SK-N-SH (cell line): ENCODE measurements around the gene PTRH2. TPM values are rescaled to one million over a fixed set of nuclear protein-coding genes. Genes with fewer than 3 reads are reported as not detected.

Experiments used
- CTCF ChIA-PET: fragments of 300-600, 350-600 bp; formaldehyde crosslinking; extraction: SDS; loops from one replicate; lab custom pipeline; 2021; lab: Yijun Ruan, JAX
- POLR2A ChIA-PET: fragments of 350-600 bp; sonication (Branson Sonifier 250); formaldehyde crosslinking; extraction: SDS; loops from one replicate; lab custom pipeline; 2020; ENCODE audit warnings: antibody characterized with exemption, inconsistent platforms; lab: Yijun Ruan, JAX
- DNase-seq: peaks from one replicate; pipeline ENCODE4 v3.0.0; 2012
- H2AFZ ChIP-seq: fragments of 200-600 bp; sonication (generic); 2 replicates; pipeline ENCODE4 v1.8.1; 2016; ENCODE audit warnings: antibody characterized with exemption, mild to moderate bottlenecking, low read depth
- H3F3A ChIP-seq: fragments of 200-600 bp; sonication (generic); replicated peaks from 2 replicates; pipeline ENCODE3; 2016; ENCODE audit warnings: antibody characterized with exemption, mild to moderate bottlenecking; ENCODE audit not compliant: insufficient read depth
- H3K27ac ChIP-seq, 2 experiments: fragments of 200-500 bp in 1 of 2; fragments of 200-600 bp in 1 of 2; sonication (Bioruptor generic) in 1 of 2; sonication (generic), shearing (Covaris generic) in 1 of 2; 2 replicates each; pipeline versions ENCODE4 v1.5.1 to v1.6.1; 2014 to 2016; ENCODE audit warnings: low read depth in 2 of 2, inconsistent platforms in 1 of 2, low read length in 1 of 2, mild to moderate bottlenecking in 1 of 2, mixed read lengths in 1 of 2
- H3K27me3 ChIP-seq: fragments of 200-600 bp; sonication (generic), shearing (Covaris generic); 2 replicates; pipeline ENCODE4 v1.6.1; 2016; ENCODE audit warnings: mixed run types; ENCODE audit not compliant: insufficient read depth
- H3K36me3 ChIP-seq, 2 experiments: fragments of 200-500 bp in 1 of 2; fragments of 200-600 bp in 1 of 2; sonication (Bioruptor generic) in 1 of 2; sonication (generic) in 1 of 2; replicated peaks in 1 of 2; 2 replicates each; pipeline versions ENCODE3 to v1.5.1; 2014 to 2016; ENCODE audit warnings: low read length in 1 of 2, mild to moderate bottlenecking in 1 of 2; ENCODE audit not compliant: insufficient read depth in 2 of 2, control insufficient read depth in 1 of 2
- H3K4me1 ChIP-seq, 2 experiments: fragments of 200-500 bp in 1 of 2; fragments of 200-600 bp in 1 of 2; sonication (Bioruptor generic) in 1 of 2; sonication (generic), shearing (Covaris generic) in 1 of 2; 2 replicates each; pipeline versions ENCODE4 v1.5.1 to v1.6.1; 2014 to 2016; ENCODE audit warnings: low read depth in 1 of 2, low read length in 1 of 2, mixed run types in 1 of 2; ENCODE audit not compliant: insufficient read depth in 2 of 2, control insufficient read depth in 1 of 2
- H3K4me2 ChIP-seq: fragments of 200-600 bp; sonication (generic), shearing (Covaris generic); 2 replicates; pipeline ENCODE4 v1.6.1; 2017; ENCODE audit warnings: mixed run types
- H3K4me3 ChIP-seq, 2 experiments: fragments of 200-500 bp in 1 of 2; fragments of 200-600 bp in 1 of 2; sonication (Bioruptor generic) in 1 of 2; sonication (generic), shearing (Covaris generic) in 1 of 2; 2 replicates each; pipeline versions ENCODE4 v1.5.1 to v1.8.1; 2014 to 2016; ENCODE audit warnings: low read depth in 2 of 2, inconsistent platforms in 1 of 2, low read length in 1 of 2, mild to moderate bottlenecking in 1 of 2, mixed read lengths in 1 of 2, moderate library complexity in 1 of 2
- H3K79me2 ChIP-seq: fragments of 200-600 bp; sonication (generic); 2 replicates; pipeline ENCODE4 v1.8.1; 2017; ENCODE audit warnings: mild to moderate bottlenecking; ENCODE audit not compliant: insufficient read depth
- H3K9ac ChIP-seq: fragments of 200-600 bp; sonication (generic); 2 replicates; pipeline ENCODE4 v1.6.1; 2017; ENCODE audit warnings: mixed run types
- H3K9me2 ChIP-seq: fragments of 200-600 bp; sonication (generic); 2 replicates; pipeline ENCODE4 v1.6.1; 2017; ENCODE audit warnings: mixed run types
- H3K9me3 ChIP-seq: fragments of 200-600 bp; sonication (generic); 2 replicates; pipeline ENCODE4 v1.6.1; 2017; ENCODE audit warnings: mixed run types, mild to moderate bottlenecking, moderate library complexity
- H4K20me1 ChIP-seq: fragments of 200-600 bp; sonication (generic); 2 replicates; pipeline ENCODE4 v1.6.1; 2017; ENCODE audit warnings: mild to moderate bottlenecking, mixed run types; ENCODE audit not compliant: insufficient read depth
- ELF1 ChIP-seq: IDR thresholded peaks from 2 replicates; pipeline ENCODE4 v1.4.0; 2012
- EP300 ChIP-seq, 2 experiments: IDR thresholded peaks; 2 replicates each; pipeline versions ENCODE4 v1.4.0 to v1.6.1; 2012; ENCODE audit warnings: borderline replicate concordance in 1 of 2, low read depth in 1 of 2, low read length in 1 of 2
- EZH2phosphoT487 ChIP-seq: fragments of 200-600 bp; sonication (generic); IDR thresholded peaks from 2 replicates; pipeline ENCODE4 v1.6.1; 2017; ENCODE audit warnings: low read depth, mixed run types, mild to moderate bottlenecking, antibody characterized with exemption, moderate library complexity, borderline replicate concordance
- FOSL2 ChIP-seq: IDR thresholded peaks from 2 replicates; pipeline ENCODE4 v1.4.0; 2012; ENCODE audit warnings: low read depth, mild to moderate bottlenecking, moderate library complexity, borderline replicate concordance
- FOXM1 ChIP-seq: IDR thresholded peaks from 2 replicates; pipeline ENCODE4 v1.4.0; 2012; ENCODE audit warnings: low read depth, mild to moderate bottlenecking
- GABPA ChIP-seq: IDR thresholded peaks from 2 replicates; pipeline ENCODE4 v1.4.0; 2012; ENCODE audit warnings: low read depth, mild to moderate bottlenecking
- GATA2 ChIP-seq: sonication (generic); formaldehyde crosslinking; IDR thresholded peaks from 2 replicates; pipeline ENCODE4 v1.5.0; 2020; ENCODE audit warnings: mild to moderate bottlenecking, missing genetic modification reagents
- JUND ChIP-seq: IDR thresholded peaks from 2 replicates; pipeline ENCODE4 v1.4.0; 2012
- MEF2A ChIP-seq: IDR thresholded peaks from 2 replicates; pipeline ENCODE4 v1.4.0; 2012; ENCODE audit warnings: low read depth, borderline replicate concordance
- NFIC ChIP-seq: IDR thresholded peaks from 2 replicates; pipeline ENCODE4 v1.4.0; 2012; ENCODE audit warnings: borderline replicate concordance
- NRF1 ChIP-seq: IDR thresholded peaks from 2 replicates; pipeline ENCODE4 v1.6.1; 2012; ENCODE audit warnings: low read depth, mild to moderate bottlenecking, low read length
- POLR2AphosphoS5 ChIP-seq: IDR thresholded peaks from 2 replicates; pipeline ENCODE4 v1.6.1; 2012; ENCODE audit warnings: low read depth, low read length
- RCOR1 ChIP-seq: fragments of 150-350 bp; IDR thresholded peaks from 2 replicates; pipeline ENCODE4 v1.6.1; 2017; ENCODE audit warnings: antibody characterized with exemption, low read length
- RFX5 ChIP-seq: IDR thresholded peaks from 2 replicates; pipeline ENCODE4 v1.6.1; 2012; ENCODE audit warnings: mild to moderate bottlenecking, improper control_type of control experiment, low read length
- RXRA ChIP-seq: IDR thresholded peaks from 2 replicates; pipeline ENCODE4 v1.4.0; 2012; ENCODE audit warnings: low read depth, mild to moderate bottlenecking, borderline replicate concordance
- SIN3A ChIP-seq: IDR thresholded peaks from 2 replicates; pipeline ENCODE4 v1.6.1; 2012; ENCODE audit warnings: low read depth, mild to moderate bottlenecking, low read length, moderate library complexity, borderline replicate concordance
- TAF1 ChIP-seq: IDR thresholded peaks from 2 replicates; pipeline ENCODE4 v1.6.1; 2012; ENCODE audit warnings: low read depth, mild to moderate bottlenecking, low read length, moderate library complexity, borderline replicate concordance
- TCF12 ChIP-seq: IDR thresholded peaks from 2 replicates; pipeline ENCODE4 v1.4.0; 2012
- TEAD4 ChIP-seq: IDR thresholded peaks from 2 replicates; pipeline ENCODE4 v1.4.0; 2012; ENCODE audit warnings: mild to moderate bottlenecking, borderline replicate concordance; ENCODE audit not compliant: insufficient read depth
- YY1 ChIP-seq: IDR thresholded peaks from 2 replicates; pipeline ENCODE4 v1.4.0; 2012; ENCODE audit warnings: low read depth, mild to moderate bottlenecking
- WGBS: methylation state at CpG from one replicate; pipeline ENCODE4 v1.1.6; 2017; ENCODE audit warnings: low lambda C conversion rate; 5-methylcytosine and 5-hydroxymethylcytosine counted together
- polyA plus RNA-seq, 3 experiments: library from polyadenylated mRNA; depleted of rRNA; stranded (reverse); fragments of >200 nt; gene quantifications; 2 replicates each; pipeline ENCODE4 v1.2.3, GENCODE V29; 2012
- TF ChIP-seq, protein P1 (sequence below): fragments of 150-350 bp; IDR thresholded peaks from 2 replicates; pipeline ENCODE4 v1.6.1; 2017; ENCODE audit warnings: antibody characterized with exemption, low read length, low read depth, borderline replicate concordance
- TF ChIP-seq, protein P2 (sequence below): IDR thresholded peaks from 2 replicates; pipeline ENCODE4 v1.4.0; 2012; ENCODE audit warnings: low read depth
- TF ChIP-seq, protein P3 (sequence below): IDR thresholded peaks from 2 replicates; pipeline ENCODE4 v1.4.0; 2012; ENCODE audit warnings: low read depth, borderline replicate concordance
- TF ChIP-seq, protein P4 (sequence below): IDR thresholded peaks from 2 replicates; pipeline ENCODE4 v1.4.0; 2012; ENCODE audit warnings: low read depth, borderline replicate concordance
- TF ChIP-seq, protein P5 (sequence below): IDR thresholded peaks from 2 replicates; pipeline ENCODE4; 2012

PTRH2 gene
- polyA plus RNA-seq, 1 of the 3 experiments (the other 2 are of a cell fraction) = 101 TPM

DNA sequence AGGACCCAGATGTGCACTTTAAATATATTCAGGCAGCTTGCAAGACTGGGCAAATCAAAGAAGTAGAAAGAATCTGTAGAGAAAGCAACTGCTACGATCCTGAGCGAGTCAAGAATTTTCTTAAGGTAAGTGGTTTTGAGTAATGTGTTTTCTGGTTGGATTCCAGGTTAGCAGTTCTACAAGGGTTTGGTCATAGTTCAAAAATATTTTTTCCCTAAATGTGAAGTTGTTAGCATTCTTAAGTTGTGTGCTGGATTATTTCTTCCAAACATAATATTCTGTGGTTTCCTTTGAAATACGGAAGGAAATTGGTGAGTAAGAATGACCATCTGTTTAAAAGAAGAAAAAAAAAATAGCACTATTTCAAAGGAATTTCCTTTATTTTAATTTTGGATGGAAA, 38.4 kb downstream of the PTRH2 start:
- peaks cover 87 to 95% of the 10 kb centered on the region in 2 experiments for H3K36me3 ChIP-seq
- no peaks in the 10 kb centered on the region for H3K9me2 ChIP-seq
- peak overlapping the region; percentile 68 for H3K4me2 ChIP-seq
- no peak overlapping the region for H2AFZ ChIP-seq
- no peaks in the 10 kb centered on the region for H3K27me3 ChIP-seq
- H3K9ac ChIP-seq = peak overlapping the region; percentile 3; the same call in 1 of the 2 replicates
- peak overlapping the region in 1 of 2 experiments; percentile 40; a peak in 2 of 4 replicates for H3K4me3 ChIP-seq
- peaks cover 88% of the 10 kb centered on the region for H3K79me2 ChIP-seq
- ChIA-PET CTCF (interaction anchor here (1.4 to 2.7 kb wide), 2 partner anchors 9 to 191 kb away, joined by 3 to 13 read pairs; no protein-coding TSS in a partner anchor), POLR2A (no interaction called here)
- peaks cover 61% of the 10 kb centered on the region for H3F3A ChIP-seq
- H3K4me1 ChIP-seq = peaks cover 4 to 44% of the 10 kb centered on the region in 2 experiments; a peak in 3 of 4 replicates
- no peak for DNase-seq
- TF ChIP-seq ELF1 (peak; percentile 36; the same call in 1 of the 2 replicates), RFX5 (no peak), SIN3A (peak; percentile 39; the same call in 1 of the 2 replicates), MEF2A (peak; percentile 94), FOXM1 (peak; percentile 79; the same call in 1 of the 2 replicates), NFIC (peak; percentile 90), EZH2phosphoT487 (no peak), TEAD4 (peak; percentile 95), EP300 (IDR thresholded peaks at IDR 0.05; ENCODE audit: borderline replicate concordance in 1 of 2, low read depth in 1 of 2, low read length in 1 of 2) (peak in 1 of 2 experiments; percentile 88; a peak in 2 of 4 replicates), RXRA (peak; percentile 71; the same call in 1 of the 2 replicates), TCF12 (peak; percentile 98), POLR2AphosphoS5 (peak; percentile 82; the same call in 1 of the 2 replicates), NRF1 (no peak), RCOR1 (no peak), GATA2 (no peak), GABPA (no peak), JUND (peak; percentile 89), FOSL2 (peak; percentile 90), TAF1 (0 out of 2 replicates have a peak, but pooled peaks have one; percentile 15), YY1 (0 out of 2 replicates have a peak, but pooled peaks have one; percentile 5)
- TF ChIP-seq, protein P1, sequence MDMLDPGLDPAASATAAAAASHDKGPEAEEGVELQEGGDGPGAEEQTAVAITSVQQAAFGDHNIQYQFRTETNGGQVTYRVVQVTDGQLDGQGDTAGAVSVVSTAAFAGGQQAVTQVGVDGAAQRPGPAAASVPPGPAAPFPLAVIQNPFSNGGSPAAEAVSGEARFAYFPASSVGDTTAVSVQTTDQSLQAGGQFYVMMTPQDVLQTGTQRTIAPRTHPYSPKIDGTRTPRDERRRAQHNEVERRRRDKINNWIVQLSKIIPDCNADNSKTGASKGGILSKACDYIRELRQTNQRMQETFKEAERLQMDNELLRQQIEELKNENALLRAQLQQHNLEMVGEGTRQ = no peak
- TF ChIP-seq, protein P2, sequence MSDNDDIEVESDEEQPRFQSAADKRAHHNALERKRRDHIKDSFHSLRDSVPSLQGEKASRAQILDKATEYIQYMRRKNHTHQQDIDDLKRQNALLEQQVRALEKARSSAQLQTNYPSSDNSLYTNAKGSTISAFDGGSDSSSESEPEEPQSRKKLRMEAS = 0 out of 2 replicates have a peak, but pooled peaks have one; percentile 38
- TF ChIP-seq, protein P3, sequence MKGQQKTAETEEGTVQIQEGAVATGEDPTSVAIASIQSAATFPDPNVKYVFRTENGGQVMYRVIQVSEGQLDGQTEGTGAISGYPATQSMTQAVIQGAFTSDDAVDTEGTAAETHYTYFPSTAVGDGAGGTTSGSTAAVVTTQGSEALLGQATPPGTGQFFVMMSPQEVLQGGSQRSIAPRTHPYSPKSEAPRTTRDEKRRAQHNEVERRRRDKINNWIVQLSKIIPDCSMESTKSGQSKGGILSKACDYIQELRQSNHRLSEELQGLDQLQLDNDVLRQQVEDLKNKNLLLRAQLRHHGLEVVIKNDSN = no peak
- TF ChIP-seq, protein P4, sequence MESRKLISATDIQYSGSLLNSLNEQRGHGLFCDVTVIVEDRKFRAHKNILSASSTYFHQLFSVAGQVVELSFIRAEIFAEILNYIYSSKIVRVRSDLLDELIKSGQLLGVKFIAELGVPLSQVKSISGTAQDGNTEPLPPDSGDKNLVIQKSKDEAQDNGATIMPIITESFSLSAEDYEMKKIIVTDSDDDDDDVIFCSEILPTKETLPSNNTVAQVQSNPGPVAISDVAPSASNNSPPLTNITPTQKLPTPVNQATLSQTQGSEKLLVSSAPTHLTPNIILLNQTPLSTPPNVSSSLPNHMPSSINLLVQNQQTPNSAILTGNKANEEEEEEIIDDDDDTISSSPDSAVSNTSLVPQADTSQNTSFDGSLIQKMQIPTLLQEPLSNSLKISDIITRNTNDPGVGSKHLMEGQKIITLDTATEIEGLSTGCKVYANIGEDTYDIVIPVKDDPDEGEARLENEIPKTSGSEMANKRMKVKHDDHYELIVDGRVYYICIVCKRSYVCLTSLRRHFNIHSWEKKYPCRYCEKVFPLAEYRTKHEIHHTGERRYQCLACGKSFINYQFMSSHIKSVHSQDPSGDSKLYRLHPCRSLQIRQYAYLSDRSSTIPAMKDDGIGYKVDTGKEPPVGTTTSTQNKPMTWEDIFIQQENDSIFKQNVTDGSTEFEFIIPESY = peak; percentile 83; the same call in 1 of the 2 replicates
- TF ChIP-seq, protein P5, sequence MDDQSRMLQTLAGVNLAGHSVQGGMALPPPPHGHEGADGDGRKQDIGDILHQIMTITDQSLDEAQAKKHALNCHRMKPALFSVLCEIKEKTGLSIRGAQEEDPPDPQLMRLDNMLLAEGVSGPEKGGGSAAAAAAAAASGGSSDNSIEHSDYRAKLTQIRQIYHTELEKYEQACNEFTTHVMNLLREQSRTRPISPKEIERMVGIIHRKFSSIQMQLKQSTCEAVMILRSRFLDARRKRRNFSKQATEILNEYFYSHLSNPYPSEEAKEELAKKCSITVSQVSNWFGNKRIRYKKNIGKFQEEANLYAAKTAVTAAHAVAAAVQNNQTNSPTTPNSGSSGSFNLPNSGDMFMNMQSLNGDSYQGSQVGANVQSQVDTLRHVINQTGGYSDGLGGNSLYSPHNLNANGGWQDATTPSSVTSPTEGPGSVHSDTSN = peak; percentile 75
- TF ChIP-seq, all 33 proteins: peak for 17
- Histone ChIP-seq H3K27ac (peak overlapping the region; percentile 74 to 82; a peak in 3 of 4 replicates), H4K20me1 (peaks cover 55% of the 10 kb centered on the region), H3K9me3 (no peaks in the 10 kb centered on the region)
- 6% methylated on average over 3 of the region's 3 CpGs for WGBS
